Mesothelial cell of epicardium (in vitro differentiated cells): ENCODE data around the gene CNPY3. TPM values are rescaled to one million over a fixed set of nuclear protein-coding genes. Genes with fewer than 3 reads are reported as not detected.
"Not testable (repeated sequence)": the region's sequence is repeated elsewhere in the genome, so short reads cannot be mapped to it uniquely, and the experiment has no call there.

Experiments used
- DNase-seq, 2 experiments: peaks; one replicate each; pipeline ENCODE4 v3.0.0; 2021; ENCODE audit warnings: low spot score in 2 of 2; ENCODE audit not compliant: unreplicated experiment in 2 of 2
- H3K27ac Mint-ChIP-seq: 2 replicates; pipeline ENCODE4 v1.8.0; 2021; ENCODE audit warnings: mixed read lengths
- H3K27me3 Mint-ChIP-seq: 2 replicates; pipeline ENCODE4 v1.8.0; 2021; ENCODE audit warnings: low read depth, mixed read lengths
- H3K36me3 Mint-ChIP-seq: 2 replicates; pipeline ENCODE4 v1.8.0; 2021; ENCODE audit warnings: mixed read lengths
- H3K4me1 Mint-ChIP-seq: 2 replicates; pipeline ENCODE4 v1.8.0; 2021; ENCODE audit warnings: mixed read lengths
- H3K4me3 Mint-ChIP-seq: 2 replicates; pipeline ENCODE4 v1.8.0; 2021; ENCODE audit warnings: mild to moderate bottlenecking, moderate library complexity, mixed read lengths
- H3K9me3 Mint-ChIP-seq: 2 replicates; pipeline ENCODE4 v1.8.0; 2021; ENCODE audit warnings: mixed read lengths
- total RNA-seq: library from RNA; stranded (reverse); gene quantifications from 3 replicates; pipeline ENCODE4 v1.2.1, GENCODE V29; 2021
- TF ChIP-seq, protein P1 (sequence below): fragments of 200-600 bp; sonication (generic); IDR thresholded peaks from one replicate; pipeline ENCODE4 v1.5.0; 2021; ENCODE audit warnings: antibody characterized with exemption; ENCODE audit not compliant: unreplicated experiment

CNPY3 gene
- total RNA-seq, 1 donor from 2014 or later, result 61.6 TPM

DNA sequence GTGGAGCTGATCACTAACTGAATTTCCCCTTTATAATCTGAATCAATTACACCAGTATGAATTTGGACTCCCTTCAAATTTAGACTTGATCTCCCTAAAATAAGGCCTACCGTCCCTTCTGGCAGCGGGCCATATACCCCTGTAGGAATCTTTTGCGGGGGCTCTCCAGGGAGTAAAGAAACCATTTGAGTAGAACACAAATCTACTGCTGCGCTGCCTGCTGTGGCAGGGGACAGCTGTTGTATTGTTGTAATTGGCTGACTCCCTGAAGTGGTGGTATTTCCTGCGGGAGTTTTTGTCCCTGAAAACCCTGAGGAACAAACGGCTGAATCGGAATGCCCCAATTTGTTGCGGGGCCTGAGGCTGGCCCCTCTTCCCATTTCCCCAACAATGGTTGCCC is 29.4 kb upstream of the CNPY3 start:
- TF ChIP-seq, protein P1, sequence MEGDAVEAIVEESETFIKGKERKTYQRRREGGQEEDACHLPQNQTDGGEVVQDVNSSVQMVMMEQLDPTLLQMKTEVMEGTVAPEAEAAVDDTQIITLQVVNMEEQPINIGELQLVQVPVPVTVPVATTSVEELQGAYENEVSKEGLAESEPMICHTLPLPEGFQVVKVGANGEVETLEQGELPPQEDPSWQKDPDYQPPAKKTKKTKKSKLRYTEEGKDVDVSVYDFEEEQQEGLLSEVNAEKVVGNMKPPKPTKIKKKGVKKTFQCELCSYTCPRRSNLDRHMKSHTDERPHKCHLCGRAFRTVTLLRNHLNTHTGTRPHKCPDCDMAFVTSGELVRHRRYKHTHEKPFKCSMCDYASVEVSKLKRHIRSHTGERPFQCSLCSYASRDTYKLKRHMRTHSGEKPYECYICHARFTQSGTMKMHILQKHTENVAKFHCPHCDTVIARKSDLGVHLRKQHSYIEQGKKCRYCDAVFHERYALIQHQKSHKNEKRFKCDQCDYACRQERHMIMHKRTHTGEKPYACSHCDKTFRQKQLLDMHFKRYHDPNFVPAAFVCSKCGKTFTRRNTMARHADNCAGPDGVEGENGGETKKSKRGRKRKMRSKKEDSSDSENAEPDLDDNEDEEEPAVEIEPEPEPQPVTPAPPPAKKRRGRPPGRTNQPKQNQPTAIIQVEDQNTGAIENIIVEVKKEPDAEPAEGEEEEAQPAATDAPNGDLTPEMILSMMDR, result no peak
- H3K27me3 Mint-ChIP-seq, result no peaks in the 10 kb centered on the region
- peaks cover 66% of the 10 kb centered on the region for H3K4me1 Mint-ChIP-seq
- no peak for DNase-seq
- H3K27ac Mint-ChIP-seq, result peak overlapping the region; percentile 69
- H3K36me3 Mint-ChIP-seq, result no peaks in the 10 kb centered on the region
- no peak overlapping the region for H3K4me3 Mint-ChIP-seq
- H3K9me3 Mint-ChIP-seq, result no peaks in the 10 kb centered on the region

DNA sequence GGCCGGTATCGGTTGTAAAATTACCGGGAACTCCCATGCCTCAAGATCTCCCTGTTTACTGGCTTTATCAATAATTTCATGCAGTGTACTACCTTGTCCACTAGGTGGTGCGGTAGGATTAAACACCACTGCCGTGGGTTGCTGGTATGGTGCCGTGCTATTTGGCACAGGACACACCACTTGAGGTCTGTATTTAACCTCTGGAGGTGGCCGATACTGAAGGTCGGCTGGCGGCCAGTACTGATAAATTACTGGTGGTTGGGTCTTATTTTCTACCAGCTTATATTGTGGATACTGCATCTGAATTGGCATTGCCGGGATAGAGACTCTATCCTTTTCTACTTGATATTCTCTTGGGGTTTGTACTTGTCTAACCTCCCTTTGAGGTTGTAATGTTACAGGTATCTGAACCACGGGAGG is 27.7 kb upstream of the CNPY3 start:
- peak in 1 of 2 experiments; percentile 70 for DNase-seq
- H3K27ac Mint-ChIP-seq, result peak overlapping the region; percentile 95
- no peaks in the 10 kb centered on the region for H3K27me3 Mint-ChIP-seq
- no peaks in the 10 kb centered on the region for H3K9me3 Mint-ChIP-seq
- peak overlapping the region; percentile 32 for H3K4me3 Mint-ChIP-seq
- TF ChIP-seq, protein P1, result peak; percentile 94
- peaks cover 61% of the 10 kb centered on the region for H3K4me1 Mint-ChIP-seq
- no peaks in the 10 kb centered on the region for H3K36me3 Mint-ChIP-seq

DNA sequence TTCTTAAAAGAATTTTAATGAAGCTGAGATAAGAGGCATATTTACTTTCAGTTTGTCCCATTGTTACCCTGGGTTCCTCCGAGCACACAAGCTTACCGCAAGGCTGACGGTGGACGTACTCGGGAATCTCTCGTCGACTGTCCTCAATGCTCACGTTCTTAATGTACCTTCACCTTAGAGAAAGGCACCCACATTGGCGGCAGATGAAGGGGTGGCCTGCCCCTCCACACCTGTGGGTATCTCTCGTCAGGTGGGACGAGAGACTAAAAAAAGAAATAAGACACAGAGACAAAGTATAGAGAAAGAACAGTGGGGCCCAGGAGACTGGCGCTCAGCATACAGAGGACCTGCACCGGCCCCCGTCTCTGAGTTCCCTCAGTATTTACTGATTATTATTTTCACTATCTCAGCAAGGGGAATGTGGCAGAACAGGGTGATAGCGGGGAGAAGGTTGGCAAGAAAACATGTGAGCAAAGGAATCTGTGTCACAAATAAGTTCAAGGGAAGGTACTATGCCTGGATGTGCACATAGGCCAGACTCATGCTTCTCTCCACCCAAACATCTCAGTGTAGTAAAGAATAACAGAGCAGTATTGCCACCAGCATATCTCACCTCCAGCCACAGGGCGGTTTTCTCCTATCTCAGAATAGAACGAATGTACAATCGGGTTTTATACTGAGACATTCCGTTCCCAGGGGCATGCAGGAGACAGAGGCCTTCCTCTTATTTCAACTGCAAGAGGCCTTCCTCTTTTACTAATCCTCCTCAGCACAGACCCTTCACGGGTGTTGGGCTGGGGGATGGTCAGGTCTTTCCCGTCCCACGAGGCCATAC is 26.6 kb upstream of the CNPY3 start:
- not testable (repeated sequence) for H3K9me3 Mint-ChIP-seq, DNase-seq, H3K27me3 Mint-ChIP-seq, H3K36me3 Mint-ChIP-seq
- Mint-ChIP-seq H3K4me3 (peak overlapping the region; percentile 15), H3K27ac (peak overlapping the region; percentile 95), H3K4me1 (peaks cover 50% of the 10 kb centered on the region)

DNA sequence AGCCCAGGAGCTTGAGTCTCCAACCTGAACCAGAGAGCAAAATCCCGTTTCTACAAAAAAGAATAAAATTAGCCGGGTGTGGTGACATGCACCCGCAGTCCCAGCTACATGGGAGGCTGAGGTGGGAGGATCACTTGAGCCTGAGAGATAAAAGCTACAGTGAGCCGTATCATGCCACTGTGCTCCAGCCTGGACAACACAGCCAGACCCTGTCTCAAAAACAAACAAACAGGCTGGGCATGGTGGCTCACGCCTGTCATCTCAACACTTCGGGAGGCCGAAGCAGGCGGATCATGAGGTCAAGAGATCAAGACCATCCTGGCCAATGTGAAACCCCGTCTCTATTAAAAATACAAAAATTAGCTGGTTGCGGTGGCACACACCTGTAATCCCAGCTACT is 24.8 kb upstream of the CNPY3 start:
- Mint-ChIP-seq H3K27me3 (no peaks in the 10 kb centered on the region), H3K27ac (no peak overlapping the region), H3K4me1 (peaks cover 33% of the 10 kb centered on the region), H3K36me3 (no peaks in the 10 kb centered on the region), H3K9me3 (no peaks in the 10 kb centered on the region), H3K4me3 (no peak overlapping the region)
- TF ChIP-seq, protein P1, result no peak
- no peak for DNase-seq

GRCh38 chr6:42907336-42907735 is 21.9 kb upstream of the CNPY3 start:
- H3K27ac Mint-ChIP-seq, result no peak overlapping the region
- no peaks in the 10 kb centered on the region for H3K27me3 Mint-ChIP-seq
- peaks cover 12% of the 10 kb centered on the region for H3K4me1 Mint-ChIP-seq
- DNase-seq, result no peak
- H3K9me3 Mint-ChIP-seq, result no peaks in the 10 kb centered on the region
- H3K36me3 Mint-ChIP-seq, result no peaks in the 10 kb centered on the region
- TF ChIP-seq, protein P1, result no peak
- no peak overlapping the region for H3K4me3 Mint-ChIP-seq

GRCh38 chr6:42909835-42910234 is 19.4 kb upstream of the CNPY3 start:
- Mint-ChIP-seq H3K4me1 (peaks cover 3% of the 10 kb centered on the region), H3K27ac (no peak overlapping the region), H3K36me3 (no peaks in the 10 kb centered on the region), H3K27me3 (no peaks in the 10 kb centered on the region), H3K4me3 (no peak overlapping the region), H3K9me3 (no peaks in the 10 kb centered on the region)
- TF ChIP-seq, protein P1, result no peak
- DNase-seq, result no peak
